Measurements from ENCODE around the gene NUAK2. TPM values are rescaled to one million over a fixed set of nuclear protein-coding genes. Genes with fewer than 3 reads are reported as not detected.

NUAK2 gene
- total and polyA plus RNA-seq, 2 of the 4 experiments (the other 2 are of a cell fraction), result 7.2 to 17.6 TPM

DNA sequence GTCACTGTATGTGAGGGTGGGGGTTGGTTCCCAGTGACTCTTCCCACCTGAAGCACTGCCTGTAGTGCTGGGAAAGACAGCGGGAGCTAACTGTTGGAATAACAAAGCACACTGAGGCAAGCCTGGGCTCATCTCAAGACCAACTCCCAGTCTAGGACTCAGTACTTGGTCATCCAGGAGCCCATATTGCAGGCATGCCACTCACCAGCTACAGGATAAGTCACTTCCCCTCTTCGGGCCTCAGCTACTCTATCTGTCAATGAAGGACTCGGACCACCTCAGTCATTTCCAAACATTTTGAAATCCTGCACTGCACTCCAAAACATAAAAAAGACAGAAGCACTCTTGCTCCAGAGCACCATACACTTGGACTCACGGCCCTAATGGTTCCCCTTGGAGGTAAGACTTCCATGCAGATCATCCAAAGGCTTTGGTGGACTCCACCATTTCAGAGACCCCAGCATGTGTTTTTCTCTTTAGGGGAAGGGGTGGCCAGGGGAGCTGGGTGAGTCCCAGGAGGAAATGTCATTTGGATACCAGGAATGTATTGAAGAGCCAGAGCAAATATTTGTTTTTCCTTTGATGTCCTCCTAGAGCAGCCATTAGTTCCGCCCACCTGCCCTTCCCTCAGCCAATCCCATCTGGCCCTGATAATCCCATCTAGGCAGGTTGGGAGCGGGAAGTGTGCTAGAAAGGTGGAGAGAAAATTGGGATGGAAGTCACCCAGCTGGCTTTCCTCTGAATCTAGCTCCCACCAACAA lies 3.1 kb downstream of the NUAK2 start:
- no peak overlapping the region for H2AFZ ChIP-seq (replicated peaks; ENCODE audit: low read length, poor library complexity)
- no peaks in the 10 kb centered on the region; the same call in 1 of the 2 replicates for H3K36me3 ChIP-seq (ENCODE audit: control insufficient read depth, insufficient read depth, low read length)
- H3K9me1 ChIP-seq (ENCODE audit: insufficient read depth, low read length), result peaks cover 38% of the 10 kb centered on the region
- peaks cover 46% of the 10 kb centered on the region for H3K4me1 ChIP-seq (ENCODE audit: control insufficient read depth, insufficient read depth, low read length)
- peak overlapping the region; percentile 22 for H3K18ac ChIP-seq (ENCODE audit: low read depth, low read length)
- peak overlapping the region; percentile 20; the same call in 1 of the 2 replicates for H4K91ac ChIP-seq (ENCODE audit: insufficient read depth, low read depth, low read length)
- peak overlapping the region; percentile 47 for H2AK9ac ChIP-seq (replicated peaks; ENCODE audit: low read depth, low read length, poor library complexity)
- ATAC-seq (ENCODE audit: low read depth) (no peak), DNase-seq (no peak)
- H2BK15ac ChIP-seq (ENCODE audit: low read depth, low read length), result peak overlapping the region; percentile 17; the same call in 1 of the 3 replicates
- peak overlapping the region; percentile 86 for H3K4me2 ChIP-seq (ENCODE audit: low read depth, low read length)
- H3K4ac ChIP-seq (ENCODE audit: low read depth, low read length), result peak overlapping the region; percentile 71
- H3K4me3 ChIP-seq (ENCODE audit: insufficient read depth, low read depth, low read length), result peak overlapping the region; percentile 52; the same call in 1 of the 2 replicates
- peaks cover 5 to 71% of the 10 kb centered on the region in 2 experiments; a peak in 3 of 4 replicates for H3K79me1 ChIP-seq (ENCODE audit: low read depth in 1 of 2, low read length in 2 of 2)
- CTCF ChIA-PET, result interaction anchor here (1.1 to 5.0 kb wide), 3 partner anchors 34 to 70 kb away, joined by 3 to 30 read pairs (median 4); no protein-coding TSS in a partner anchor
- dilution Hi-C loops (cut with HindIII; ENCODE audit: low sequenced_read_pairs, unreplicated experiment), result no loop called here
- H3K23ac ChIP-seq (ENCODE audit: low read depth, low read length), result peak overlapping the region; percentile 72
- TF ChIP-seq RCOR1 (IDR thresholded peaks at IDR 0.05; ENCODE audit: insufficient replicate concordance, low read length) (no peak), ELK1 (IDR thresholded peaks at IDR 0.05; ENCODE audit: borderline replicate concordance, low read depth, low read length) (no peak), SMC3 (IDR thresholded peaks at IDR 0.05; ENCODE audit: low read depth, low read length) (no peak), RFX5 (IDR thresholded peaks at IDR 0.05; ENCODE audit: low read depth, low read length) (no peak), NFE2L2 (IDR thresholded peaks at IDR 0.05; ENCODE audit: low read depth, low read length) (no peak), MXI1 (IDR thresholded peaks at IDR 0.05; ENCODE audit: borderline replicate concordance, low read depth, low read length) (no peak), BHLHE40 (IDR thresholded peaks at IDR 0.05; ENCODE audit: low read depth, low read length) (no peak)
- TF ChIP-seq, protein P1, sequence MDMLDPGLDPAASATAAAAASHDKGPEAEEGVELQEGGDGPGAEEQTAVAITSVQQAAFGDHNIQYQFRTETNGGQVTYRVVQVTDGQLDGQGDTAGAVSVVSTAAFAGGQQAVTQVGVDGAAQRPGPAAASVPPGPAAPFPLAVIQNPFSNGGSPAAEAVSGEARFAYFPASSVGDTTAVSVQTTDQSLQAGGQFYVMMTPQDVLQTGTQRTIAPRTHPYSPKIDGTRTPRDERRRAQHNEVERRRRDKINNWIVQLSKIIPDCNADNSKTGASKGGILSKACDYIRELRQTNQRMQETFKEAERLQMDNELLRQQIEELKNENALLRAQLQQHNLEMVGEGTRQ (IDR thresholded peaks at IDR 0.05; ENCODE audit: low read depth, low read length), result no peak
- peak overlapping the region; percentile 30; the same call in 1 of the 2 replicates for H4K5ac ChIP-seq (ENCODE audit: low read depth, low read length)
- intact Hi-C loops (cut with micrococcal nuclease), result no loop called here
- WGBS, 2 experiments (ENCODE audit: extremely low coverage in 2 of 2, insufficient read length in 1 of 2), result 60% methylated on average over 1 of the region's 6 CpGs; no CpG with 5 or more reads in 1 of the 2 experiments
- no peaks in the 10 kb centered on the region for H3K9me3 ChIP-seq (ENCODE audit: control insufficient read depth, insufficient read depth, low read length)
- BruUV-seq (replicated peaks), result no TSS peak
- no peaks in the 10 kb centered on the region for H3K27me3 ChIP-seq (ENCODE audit: control insufficient read depth, insufficient read depth, low read length)
- peak overlapping the region; percentile 61 for H2BK20ac ChIP-seq (ENCODE audit: low read depth, low read length)
- H2AK5ac ChIP-seq (ENCODE audit: low read depth, low read length), result peak overlapping the region; percentile 76; the same call in 1 of the 2 replicates
- peak overlapping the region; percentile 26; the same call in 1 of the 2 replicates for H2BK120ac ChIP-seq (ENCODE audit: low read depth, low read length)
- in situ Hi-C loops (cut with MboI; ENCODE audit: low sequenced_read_pairs), result no loop called here
- H3K14ac ChIP-seq (replicated peaks; ENCODE audit: low read depth, low read length), result peak overlapping the region; percentile 84
- H3K56ac ChIP-seq (ENCODE audit: extremely low read depth, insufficient read depth, low read length), result no peak overlapping the region
- POLR2A ChIA-PET (ENCODE audit: unreplicated experiment), result no interaction called here
- H4K20me1 ChIP-seq (ENCODE audit: insufficient read depth, low read length), result peaks cover 66% of the 10 kb centered on the region
- 0 out of 2 replicates have a peak overlapping the region, but pooled peaks have one; percentile 81 for H3K9ac ChIP-seq (ENCODE audit: low read depth, low read length)
- H4K8ac ChIP-seq (ENCODE audit: low read depth in 2 of 2, low read length in 2 of 2), result peak overlapping the region in 1 of 2 experiments; percentile 47; a peak in 1 of 4 replicates
- peak overlapping the region; percentile 73 for H2BK5ac ChIP-seq (ENCODE audit: low read depth, low read length, poor library complexity, severe bottlenecking)
- peak overlapping the region; percentile 88 for H3K27ac ChIP-seq (ENCODE audit: insufficient read depth, low read length)
